C4-2B (cell line): ENCODE measurements around the gene SLC6A6.

Source experiments
- CTCF ChIP-seq: fragments of 450-650 bp; conservative IDR thresholded peaks from 2 replicates; pipeline ENCODE4 v1.5.1; 2017; ENCODE audit warnings: mild to moderate bottlenecking
- ZFX ChIP-seq: fragments of 450-650 bp; IDR thresholded peaks from 2 replicates; pipeline ENCODE4 v1.6.1; 2017

- TF ChIP-seq CTCF = no peak
- TF ChIP-seq ZFX = no peak
Measured at GRCh38 chr3:14366915-14367823, 35.2 kb upstream of the SLC6A6 start.
